HG03460 (cell line): ENCODE data around the gene PRAF2.

ENCODE experiments used
- ATAC-seq: cut with Tn5 transposase; IDR thresholded peaks from one replicate; pipeline ENCODE4 v1.9.1; 2021; ENCODE audit not compliant: unreplicated experiment

Gene PRAF2

GRCh38 chrX:49043220-49043986 lies 30.4 kb downstream of the PRAF2 start, which contains the start of gene TFE3:
Gene TFE3, minus strand, starts transcription at chrX:49043357. Its CDS starts 131 bp downstream, at chrX:49043226.
- ATAC-seq, result peak; percentile 91

- no peak for ATAC-seq
Measured at GRCh38 chrX:49042581-49043219, 31.1 kb downstream of the PRAF2 start.

- no peak for ATAC-seq
Measured at GRCh38 chrX:49041744-49042580, 31.8 kb downstream of the PRAF2 start.

- ATAC-seq, result no peak
Measured at GRCh38 chrX:49040376-49040955, 33.3 kb downstream of the PRAF2 start.

GRCh38 chrX:49039598-49040375 lies 34.0 kb downstream of the PRAF2 start:
- no peak for ATAC-seq

- no peak for ATAC-seq
Measured at GRCh38 chrX:49037883-49038475, 35.8 kb downstream of the PRAF2 start.

- no peak for ATAC-seq
Measured at GRCh38 chrX:49030283-49030682, 43.5 kb downstream of the PRAF2 start.

GRCh38 chrX:49029876-49030275 lies 43.9 kb downstream of the PRAF2 start:
- no peak for ATAC-seq
